HCT116 (cell line): ENCODE measurements around the gene SLC35F1.

ENCODE experiments used
- CTCF ChIP-seq, 3 experiments: fragments of 200-600 bp in 1 of 3; sonication (generic) in 1 of 3; IDR thresholded peaks in 2 of 3; conservative IDR thresholded peaks in 1 of 3; 2 replicates each; pipeline ENCODE4 v1.5.1; 2012 to 2017; ENCODE audit warnings: low read depth in 2 of 3, low read length in 2 of 3, antibody characterized with exemption in 1 of 3, borderline replicate concordance in 1 of 3, control low read depth in 1 of 3, mild to moderate bottlenecking in 1 of 3, mixed read lengths in 1 of 3, mixed run types in 1 of 3, moderate library complexity in 1 of 3; ENCODE audit not compliant: insufficient read depth in 1 of 3
- EZH2phosphoT487 ChIP-seq: fragments of 200-600 bp; IDR thresholded peaks from 2 replicates; pipeline ENCODE4 v1.6.1; 2018; ENCODE audit warnings: antibody characterized with exemption, borderline replicate concordance
- POLR2A ChIP-seq: IDR thresholded peaks from 2 replicates; pipeline ENCODE4 v1.7.0; 2011; ENCODE audit warnings: borderline replicate concordance; ENCODE audit not compliant: insufficient read depth, insufficient read length; ENCODE audit errors: extremely low read depth
- POLR2AphosphoS5 ChIP-seq: IDR thresholded peaks from 2 replicates; pipeline ENCODE4 v1.6.1; 2011; ENCODE audit warnings: mild to moderate bottlenecking, low read depth, low read length, moderate library complexity

GRCh38 chr6:118083711-118084110 lies 176.6 kb downstream of the SLC35F1 start:
- TF ChIP-seq POLR2AphosphoS5 (no peak), CTCF (IDR thresholded peaks at IDR 0.05 in 2 of 3, conservative IDR thresholded peaks at IDR 0.05 in 1 of 3; ENCODE audit: borderline replicate concordance in 1 of 3, insufficient read depth in 1 of 3, low read depth in 2 of 3, low read length in 2 of 3) (no peak), EZH2phosphoT487 (no peak), POLR2A (no peak)
